Measurements from ENCODE around the gene ATP5ME.

DNA sequence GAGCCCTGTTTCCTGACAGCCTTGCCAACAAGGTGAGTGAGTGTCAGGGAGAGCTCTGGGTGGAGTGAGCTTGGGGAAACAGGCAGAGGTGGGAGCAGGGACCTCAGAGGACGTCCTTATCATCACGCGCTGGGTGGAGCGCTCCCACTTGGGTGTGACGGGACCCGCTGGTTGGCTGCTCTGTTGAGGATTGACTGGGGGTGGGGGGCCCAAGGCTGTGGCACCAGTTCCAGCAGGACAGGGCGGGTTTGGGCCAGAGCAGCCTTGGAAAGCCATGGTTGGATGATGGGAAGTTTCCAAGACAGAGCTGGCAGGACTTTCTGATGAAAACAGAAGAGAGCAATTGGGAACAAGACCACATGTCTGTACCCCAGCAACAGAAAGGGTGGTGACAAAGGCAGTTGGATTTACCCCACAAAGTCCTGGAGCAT lies 28.6 kb upstream of the ATP5ME start:
- TF ChIP-seq, protein P1, sequence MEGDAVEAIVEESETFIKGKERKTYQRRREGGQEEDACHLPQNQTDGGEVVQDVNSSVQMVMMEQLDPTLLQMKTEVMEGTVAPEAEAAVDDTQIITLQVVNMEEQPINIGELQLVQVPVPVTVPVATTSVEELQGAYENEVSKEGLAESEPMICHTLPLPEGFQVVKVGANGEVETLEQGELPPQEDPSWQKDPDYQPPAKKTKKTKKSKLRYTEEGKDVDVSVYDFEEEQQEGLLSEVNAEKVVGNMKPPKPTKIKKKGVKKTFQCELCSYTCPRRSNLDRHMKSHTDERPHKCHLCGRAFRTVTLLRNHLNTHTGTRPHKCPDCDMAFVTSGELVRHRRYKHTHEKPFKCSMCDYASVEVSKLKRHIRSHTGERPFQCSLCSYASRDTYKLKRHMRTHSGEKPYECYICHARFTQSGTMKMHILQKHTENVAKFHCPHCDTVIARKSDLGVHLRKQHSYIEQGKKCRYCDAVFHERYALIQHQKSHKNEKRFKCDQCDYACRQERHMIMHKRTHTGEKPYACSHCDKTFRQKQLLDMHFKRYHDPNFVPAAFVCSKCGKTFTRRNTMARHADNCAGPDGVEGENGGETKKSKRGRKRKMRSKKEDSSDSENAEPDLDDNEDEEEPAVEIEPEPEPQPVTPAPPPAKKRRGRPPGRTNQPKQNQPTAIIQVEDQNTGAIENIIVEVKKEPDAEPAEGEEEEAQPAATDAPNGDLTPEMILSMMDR (IDR thresholded peaks at IDR 0.05; ENCODE audit: poor library complexity) = no peak
- TF ChIP-seq EZH2 (IDR thresholded peaks at IDR 0.05; ENCODE audit: borderline replicate concordance) (no peak), EZH2phosphoT487 (IDR thresholded peaks at IDR 0.05; ENCODE audit: low read depth, severe bottlenecking, unreplicated experiment) (no peak)
